HG03103 (cell line): ENCODE measurements around the gene ZBTB16.

ENCODE experiments used
- ATAC-seq: cut with Tn5 transposase; IDR thresholded peaks from one replicate; pipeline ENCODE4 v1.9.1; 2021; ENCODE audit warnings: low read depth; ENCODE audit not compliant: unreplicated experiment

The ZBTB16 gene

GRCh38 chr11:114124601-114125144, 65.2 kb downstream of the ZBTB16 start:
- ATAC-seq, result no peak

GRCh38 chr11:114125531-114125930, 66.0 kb downstream of the ZBTB16 start:
- no peak for ATAC-seq

- ATAC-seq, result no peak
Measured at GRCh38 chr11:114125959-114126358, 66.4 kb downstream of the ZBTB16 start.

- ATAC-seq, result no peak
Measured at GRCh38 chr11:114128399-114128798, 68.9 kb downstream of the ZBTB16 start.

- no peak for ATAC-seq
Measured at GRCh38 chr11:114129142-114129541, 69.6 kb downstream of the ZBTB16 start.

- ATAC-seq, result no peak
Measured at GRCh38 chr11:114129699-114130098, 70.2 kb downstream of the ZBTB16 start.

GRCh38 chr11:114130115-114130576, 70.6 kb downstream of the ZBTB16 start:
- no peak for ATAC-seq

GRCh38 chr11:114130629-114131277, 71.2 kb downstream of the ZBTB16 start:
- ATAC-seq, result no peak

GRCh38 chr11:114131461-114131864, 72.0 kb downstream of the ZBTB16 start:
- no peak for ATAC-seq

- no peak for ATAC-seq
Measured at GRCh38 chr11:114132417-114132816, 72.9 kb downstream of the ZBTB16 start.

- ATAC-seq, result no peak
Measured at GRCh38 chr11:114132944-114133394, 73.5 kb downstream of the ZBTB16 start.

GRCh38 chr11:114133548-114134329, 74.2 kb downstream of the ZBTB16 start:
- ATAC-seq, result no peak

- no peak for ATAC-seq
Measured at GRCh38 chr11:114134870-114135269, 75.4 kb downstream of the ZBTB16 start.

GRCh38 chr11:114135737-114136151, 76.2 kb downstream of the ZBTB16 start:
- ATAC-seq, result no peak

- ATAC-seq, result no peak
Measured at GRCh38 chr11:114136686-114137640, 77.5 kb downstream of the ZBTB16 start.

GRCh38 chr11:114137838-114138237, 78.3 kb downstream of the ZBTB16 start:
- no peak for ATAC-seq

GRCh38 chr11:114138411-114138810, 78.9 kb downstream of the ZBTB16 start:
- ATAC-seq, result no peak

- ATAC-seq, result no peak
Measured at GRCh38 chr11:114140826-114141225, 81.3 kb downstream of the ZBTB16 start.

GRCh38 chr11:114141863-114142580, 82.5 kb downstream of the ZBTB16 start:
- ATAC-seq, result no peak

- ATAC-seq, result no peak
Measured at GRCh38 chr11:114142707-114143106, 83.2 kb downstream of the ZBTB16 start.
